HepG2 (cell line): ENCODE results near the gene ZKSCAN1. TPM values are rescaled to one million over a fixed set of nuclear protein-coding genes. Genes with fewer than 3 reads are reported as not detected.
A peak's percentile ranks its signal among the peaks of the same experiment; 100 is the strongest.

Experiments used
- FOXP1 ChIP-seq, 2 experiments: fragments of 450-650 bp in 1 of 2; IDR thresholded peaks; 2 replicates each; pipeline ENCODE4 v1.6.1; 2017 to 2018; ENCODE audit warnings: antibody characterized with exemption in 1 of 2
- ISL2 ChIP-seq: sonication (generic); formaldehyde crosslinking; IDR thresholded peaks from 2 replicates; pipeline ENCODE4 v1.5.0; 2020; ENCODE audit warnings: missing genetic modification reagents
- RBFOX2 ChIP-seq: fragments of 200-400 bp; formaldehyde crosslinking; IDR thresholded peaks from 2 replicates; pipeline ENCODE4 v1.6.1; 2017; ENCODE audit warnings: low read depth, mild to moderate bottlenecking, low read length
- SAFB2 ChIP-seq: sonication (generic); formaldehyde crosslinking; IDR thresholded peaks from 2 replicates; pipeline ENCODE4 v1.5.1; 2020; ENCODE audit warnings: missing genetic modification reagents, low read depth, mild to moderate bottlenecking, borderline replicate concordance
- SALL1 ChIP-seq: sonication (generic); formaldehyde crosslinking; IDR thresholded peaks from 2 replicates; pipeline ENCODE4 v1.8.0; 2022; ENCODE audit warnings: mild to moderate bottlenecking, missing genetic modification reagents
- SMYD3 ChIP-seq: sonication (generic); formaldehyde crosslinking; IDR thresholded peaks from 2 replicates; pipeline ENCODE4 v1.8.1; 2023; ENCODE audit warnings: mild to moderate bottlenecking, missing genetic modification reagents
- TBL1XR1 ChIP-seq: fragments of 150-350 bp; IDR thresholded peaks from 2 replicates; pipeline ENCODE4 v1.6.1; 2014; ENCODE audit warnings: borderline replicate concordance, low read length; ENCODE audit not compliant: partially characterized antibody
- TBX3 ChIP-seq: fragments of 450-650 bp; IDR thresholded peaks from 2 replicates; pipeline ENCODE4 v1.6.1; 2017; ENCODE audit warnings: antibody characterized with exemption, mild to moderate bottlenecking, inconsistent platforms, borderline replicate concordance
- ZFP36L1 ChIP-seq: sonication (generic); formaldehyde crosslinking; IDR thresholded peaks from 2 replicates; pipeline ENCODE4 v1.8.0; 2022; ENCODE audit warnings: mild to moderate bottlenecking, missing genetic modification reagents, moderate library complexity
- ZNF124 ChIP-seq: sonication (generic); formaldehyde crosslinking; IDR thresholded peaks from 2 replicates; pipeline ENCODE4 v1.4.0; 2020; ENCODE audit warnings: missing genetic modification reagents
- ZNF816 ChIP-seq: sonication (generic); formaldehyde crosslinking; IDR thresholded peaks from 2 replicates; pipeline ENCODE4 v1.8.0; 2022; ENCODE audit warnings: missing genetic modification reagents, mild to moderate bottlenecking, borderline replicate concordance
- ZZZ3 ChIP-seq: sonication (generic); formaldehyde crosslinking; IDR thresholded peaks from 2 replicates; pipeline ENCODE4 v1.4.0; 2020; ENCODE audit warnings: missing genetic modification reagents, mild to moderate bottlenecking, borderline replicate concordance
- polyA plus RNA-seq, 8 experiments: library from polyadenylated mRNA; depleted of rRNA in 3 of 8; stranded (reverse) in 7 of 8; unstranded in 1 of 8; fragments of >200 nt; fragmentation: Illumina TruSeq in 4 of 8; extraction: Trizol in 4 of 8; gene quantifications; 2 replicates each; pipeline versions ENCODE4 v1.2.1 to v1.2.3, GENCODE V29; 2011 to 2016; ENCODE audit warnings: low read depth in 4 of 8, missing spikeins in 1 of 8, mixed read lengths in 1 of 8; ENCODE audit not compliant: insufficient read depth in 1 of 8
- total RNA-seq, 5 experiments: library from RNA; depleted of rRNA; stranded (reverse); fragments of >200 nt; fragmentation: Illumina TruSeq; extraction: Trizol; gene quantifications; 2 replicates each; pipeline ENCODE4 v1.2.3, GENCODE V29; 2016; ENCODE audit warnings: low read depth in 1 of 5
- TF ChIP-seq, protein P1 (sequence below): sonication (generic); formaldehyde crosslinking; conservative IDR thresholded peaks from 2 replicates; pipeline ENCODE4 v1.8.0; 2022; ENCODE audit warnings: low read depth, missing genetic modification reagents

ZKSCAN1 gene
- total and polyA plus RNA-seq, 2 of the 13 experiments (the other 11 are each of a cell fraction or from before 2014, with no cell fraction given), result 46.4 to 60.6 TPM

DNA sequence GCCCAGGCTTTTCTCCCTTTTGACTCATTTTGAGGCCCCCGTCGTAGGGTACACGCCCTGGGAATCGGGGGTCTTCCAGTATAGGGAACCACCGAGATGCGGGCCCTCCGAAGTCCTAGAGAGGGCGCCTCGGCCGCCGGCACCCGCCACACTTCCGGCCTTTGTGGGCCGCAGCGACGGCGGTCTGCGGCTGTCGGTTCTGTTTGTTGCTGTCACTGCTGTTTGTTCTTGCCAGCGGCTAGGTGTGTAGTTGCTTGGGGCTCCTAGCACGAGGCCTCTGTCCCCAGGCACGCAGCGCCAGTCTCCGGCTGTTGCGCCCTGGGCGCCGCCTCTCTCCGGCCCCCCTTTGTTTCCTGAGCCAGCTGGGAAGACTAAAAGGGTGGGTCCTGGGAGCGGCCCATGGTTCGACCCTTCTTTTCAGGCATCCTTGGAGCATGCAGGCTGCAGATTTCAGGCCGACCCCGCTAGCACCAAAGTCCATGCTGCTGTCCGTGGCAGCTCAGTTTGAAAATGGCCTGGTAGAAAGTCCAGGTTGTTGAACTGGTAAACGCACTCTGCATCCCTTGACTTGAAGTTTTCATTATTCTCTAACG is 17.8 kb upstream of the ZKSCAN1 start (continued):
- peak; percentile 88; the same call in 1 of the 2 replicates for TF ChIP-seq SMYD3 (CRISPR knock-in tag)
- no peak for TF ChIP-seq TBL1XR1
- peak; percentile 87 for TF ChIP-seq SALL1 (CRISPR knock-in tag)
- 0 out of 2 replicates have a peak, but pooled peaks have one; percentile 85 for TF ChIP-seq ZFP36L1
- no peak for TF ChIP-seq FOXP1 (IDR thresholded peaks at IDR 0.05)
- peak; percentile 72 for TF ChIP-seq FOXP1 (CRISPR knock-in tag; IDR thresholded peaks at IDR 0.05)
- TF ChIP-seq ZNF124 (CRISPR knock-in tag), result peak; percentile 95
- peak; percentile 71 for TF ChIP-seq ISL2
- TF ChIP-seq SAFB2 (CRISPR knock-in tag), result no peak
- peak; percentile 44; the same call in 1 of the 2 replicates for TF ChIP-seq TBX3
- 0 out of 2 replicates have a peak, but pooled peaks have one; percentile 33 for TF ChIP-seq ZNF816 (CRISPR knock-in tag)
- no peak for TF ChIP-seq ZZZ3 (CRISPR knock-in tag)
- TF ChIP-seq RBFOX2, result peak; percentile 96
- TF ChIP-seq, protein P1, sequence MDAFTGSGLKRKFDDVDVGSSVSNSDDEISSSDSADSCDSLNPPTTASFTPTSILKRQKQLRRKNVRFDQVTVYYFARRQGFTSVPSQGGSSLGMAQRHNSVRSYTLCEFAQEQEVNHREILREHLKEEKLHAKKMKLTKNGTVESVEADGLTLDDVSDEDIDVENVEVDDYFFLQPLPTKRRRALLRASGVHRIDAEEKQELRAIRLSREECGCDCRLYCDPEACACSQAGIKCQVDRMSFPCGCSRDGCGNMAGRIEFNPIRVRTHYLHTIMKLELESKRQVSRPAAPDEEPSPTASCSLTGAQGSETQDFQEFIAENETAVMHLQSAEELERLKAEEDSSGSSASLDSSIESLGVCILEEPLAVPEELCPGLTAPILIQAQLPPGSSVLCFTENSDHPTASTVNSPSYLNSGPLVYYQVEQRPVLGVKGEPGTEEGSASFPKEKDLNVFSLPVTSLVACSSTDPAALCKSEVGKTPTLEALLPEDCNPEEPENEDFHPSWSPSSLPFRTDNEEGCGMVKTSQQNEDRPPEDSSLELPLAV (CRISPR knock-in tag), result no peak
